Kidney (tissue), 14 donors: ENCODE results near the gene DNHD1. TPM values are rescaled to one million over a fixed set of nuclear protein-coding genes. Genes with fewer than 3 reads are reported as not detected.
A peak's percentile ranks its signal among the peaks of the same experiment; 100 is the strongest.

ENCODE experiments used
- DNase-seq, 5 donors: peaks; one replicate each; pipeline ENCODE4 v3.0.0-alpha.2; 2013 to 2020
- FAIRE-seq: peaks from 2 replicates; lab custom pipeline; 2012; peaks lifted over from hg19 to GRCh38; lab: Jason Lieb, UNC
- H3K27ac ChIP-seq, 2 donors: one replicate each; pipeline ENCODE4 v1.7.0; 2013; ENCODE audit warnings: low read depth in 2 of 2, low read length in 2 of 2, inconsistent platforms in 1 of 2
- H3K27me3 ChIP-seq: one replicate; pipeline ENCODE4 v1.7.1; 2013; ENCODE audit warnings: low read length, inconsistent platforms; ENCODE audit not compliant: control insufficient read depth, insufficient read depth
- H3K36me3 ChIP-seq, 3 donors: one replicate each; pipeline versions ENCODE4 v1.7.0 to v1.7.1; 2013; ENCODE audit warnings: low read length in 3 of 3, control low read depth in 1 of 3, inconsistent platforms in 1 of 3; ENCODE audit not compliant: insufficient read depth in 3 of 3, control insufficient read depth in 2 of 3
- H3K4me1 ChIP-seq, 3 donors: one replicate each; pipeline versions ENCODE4 v1.7.0 to v1.7.1; 2013; ENCODE audit warnings: low read length in 3 of 3, inconsistent platforms in 1 of 3, low read depth in 1 of 3; ENCODE audit not compliant: control insufficient read depth in 2 of 3, insufficient read depth in 2 of 3
- H3K4me3 ChIP-seq, 3 donors: one replicate each; pipeline versions ENCODE4 v1.7.0 to v1.8.1; 2013; ENCODE audit warnings: low read length in 3 of 3, control low read depth in 1 of 3, inconsistent platforms in 1 of 3
- H3K9ac ChIP-seq, 3 donors: one replicate each; pipeline versions ENCODE4 v1.7.0 to v1.7.1; 2013; ENCODE audit warnings: low read length in 3 of 3, control low read depth in 1 of 3, inconsistent platforms in 1 of 3
- H3K9me3 ChIP-seq, 3 donors: one replicate each; pipeline versions ENCODE4 v1.7.0 to v1.7.1; 2013; ENCODE audit warnings: low read length in 3 of 3, control low read depth in 1 of 3, inconsistent platforms in 1 of 3; ENCODE audit not compliant: control insufficient read depth in 2 of 3, insufficient read depth in 1 of 3
- CTCF ChIP-seq: IDR thresholded peaks from 3 replicates; pipeline ENCODE4 v1.5.1; 2012; ENCODE audit warnings: mild to moderate bottlenecking, moderate library complexity, borderline replicate concordance; ENCODE audit not compliant: insufficient read depth; ENCODE audit errors: extremely low read depth
- intact Hi-C: fragments of 100-400 bp; cut with DNase I; formaldehyde crosslinking; loops from one replicate; pipeline ENCODE4 v1.11.1; 2022
- polyA plus RNA-seq: library from polyadenylated mRNA; stranded (reverse); fragments of 350-450 nt; fragmentation: Illumina TruSeq; extraction: RNeasy Lipid Tissue Mini Kit (QIAGEN cat#74804); gene quantifications from one replicate; pipeline ENCODE4 v1.2.3, GENCODE V29; 2014; ENCODE audit warnings: low read depth, low replicate concordance; ENCODE audit not compliant: insufficient read depth
- total RNA-seq: library from RNA; stranded (reverse); fragmentation: NEBNext Ultra II Directional; extraction: Animal tissue kit (Norgen Biotek cat#: 25700); gene quantifications from one replicate; pipeline ENCODE4 v1.2.1, GENCODE V29; 2021
- donor health status: control.
- donor health status: control.
- donor health status: control.
- donor health status: control.
- donor health status: control.
- donor health status: DM: yes; HTN: yes; CAD: no.
- donor health status: Normal renal cell carcinoma (clear cell type).

DNHD1 gene
- total and polyA plus RNA-seq, 2 donors from 2014 or later, result 3.5 to 10.1 TPM

DNA sequence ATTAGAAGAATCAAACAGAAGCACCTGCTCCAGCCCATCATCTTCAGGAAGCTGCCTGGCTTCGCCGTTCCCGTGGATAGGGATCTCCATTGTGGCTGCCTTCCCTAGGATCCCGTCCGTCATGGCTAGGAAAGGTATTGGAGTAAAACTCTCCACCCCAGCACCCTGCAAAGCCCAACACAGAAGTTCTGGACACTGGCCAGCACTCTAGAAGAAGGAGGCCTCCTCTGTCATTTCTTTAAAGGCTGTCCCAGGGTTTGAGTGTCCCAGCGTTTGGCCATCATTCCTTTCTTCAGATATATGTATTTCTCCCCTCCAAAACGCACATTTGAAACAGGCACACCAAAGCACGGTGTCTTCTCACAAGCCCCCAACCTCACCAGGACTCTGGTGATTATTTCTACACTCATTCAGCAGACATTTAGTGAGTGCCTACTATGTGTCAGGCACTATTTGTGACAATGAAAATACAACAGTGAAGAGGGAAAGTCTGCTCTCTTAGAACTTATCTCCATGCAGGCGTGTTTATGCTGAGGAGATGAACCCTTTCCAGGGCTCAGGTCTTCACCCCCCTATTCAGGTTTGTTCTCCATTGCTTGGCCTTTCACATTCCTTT is 16.7 kb upstream of the DNHD1 start:
- Histone ChIP-seq H3K36me3 (peaks cover 3 to 33% (median 29%) of the 10 kb centered on the region in 3 donors), H3K4me3 (peak overlapping the region; percentile 94 to 97 (median 96)), H3K9me3 (no peaks in the 10 kb centered on the region), H3K9ac (peak overlapping the region; percentile 24 to 93 (median 77)), H3K27ac (peak overlapping the region; percentile 89 to 93), H3K27me3 (no peaks in the 10 kb centered on the region), H3K4me1 (peaks cover 9 to 22% (median 14%) of the 10 kb centered on the region in 3 donors)
- TF ChIP-seq CTCF, result no peak
- intact Hi-C loops, result no loop called here
- no peak for DNase-seq
- FAIRE-seq, result no peak

- DNase-seq (peak; percentile 98 to 100 (median 99)), FAIRE-seq (peak; percentile 90)
- peak within 1 kb of the TSS; percentile 94 to 97 (median 96) for H3K4me3 ChIP-seq
- peaks cover 4 to 33% (median 29%) of the 10 kb centered on the region in 3 donors for H3K36me3 ChIP-seq
- H3K27me3 ChIP-seq, result no peaks in the 10 kb centered on the region
- no peaks in the 10 kb centered on the region for H3K9me3 ChIP-seq
- intact Hi-C loops, result no loop called here
- peaks cover 9 to 22% (median 14%) of the 10 kb centered on the region in 3 donors for H3K4me1 ChIP-seq
- H3K9ac ChIP-seq, result peak within 1 kb of the TSS; percentile 93 to 97 (median 96)
- TF ChIP-seq CTCF, result no peak
- peak within 1 kb of the TSS; percentile 91 to 93 for H3K27ac ChIP-seq
Measured at GRCh38 chr11:6481012-6481923, 15.8 kb upstream of the DNHD1 start, which contains the start of the genes ARFIP2 and TIMM10B. ARFIP2 (minus strand) TSS chr11:6481331; CDS start chr11:6480421, 910 bp downstream. TIMM10B (plus strand) TSS chr11:6481501; CDS start chr11:6481517, 16 bp downstream.

GRCh38 chr11:6481924-6482275 is 15.2 kb upstream of the DNHD1 start:
- Histone ChIP-seq H3K4me1 (peaks cover 9 to 22% (median 14%) of the 10 kb centered on the region in 3 donors), H3K9me3 (no peaks in the 10 kb centered on the region), H3K9ac (peak overlapping the region; percentile 93 to 97 (median 96)), H3K36me3 (peaks cover 4 to 33% (median 33%) of the 10 kb centered on the region in 3 donors), H3K27ac (peak overlapping the region; percentile 91 to 93), H3K27me3 (no peaks in the 10 kb centered on the region), H3K4me3 (peak overlapping the region; percentile 94 to 97 (median 96))
- FAIRE-seq (no peak), DNase-seq (no peak)
- intact Hi-C loops, result no loop called here
- no peak for TF ChIP-seq CTCF
